ENCODE measurements around the gene RNF182. TPM values are rescaled to one million over a fixed set of nuclear protein-coding genes. Genes with fewer than 3 reads are reported as not detected.
"Not testable (repeated sequence)": the region's sequence is repeated elsewhere in the genome, so short reads cannot be mapped to it uniquely, and the experiment has no call there.

Gene RNF182
- total RNA-seq, 2 donors from 2014 or later = 3.2 TPM; not detected in 1

DNA sequence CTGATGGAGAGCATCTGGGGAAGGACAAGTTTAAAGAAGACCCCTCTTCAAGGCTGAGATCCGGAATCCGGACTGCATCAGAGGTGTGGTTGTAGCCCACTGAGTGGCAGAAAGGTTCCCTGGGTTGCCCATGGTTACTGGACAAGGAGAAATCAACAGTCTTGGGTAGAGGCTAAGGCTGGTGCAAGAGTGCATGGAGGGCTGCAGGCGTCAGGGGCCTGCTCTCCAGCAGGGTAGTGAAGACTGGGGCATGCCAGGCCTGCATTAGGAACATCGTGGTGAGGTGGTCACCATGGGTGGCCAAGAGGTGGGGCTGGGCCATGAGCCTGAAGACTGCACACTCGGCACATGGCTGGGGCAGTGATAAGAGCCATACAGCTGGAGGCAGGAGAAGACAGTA, 91.2 kb downstream of the RNF182 start:
- Histone ChIP-seq H3K4me3 (no peak overlapping the region), H3K4me1 (replicated peaks) (no peaks in the 10 kb centered on the region), H3K27ac (no peak overlapping the region), H3K9me3 (no peaks in the 10 kb centered on the region), H3K36me3 (no peaks in the 10 kb centered on the region), H3K27me3 (replicated peaks; ENCODE audit: insufficient read depth) (no peaks in the 10 kb centered on the region)
- TF ChIP-seq, protein P1, sequence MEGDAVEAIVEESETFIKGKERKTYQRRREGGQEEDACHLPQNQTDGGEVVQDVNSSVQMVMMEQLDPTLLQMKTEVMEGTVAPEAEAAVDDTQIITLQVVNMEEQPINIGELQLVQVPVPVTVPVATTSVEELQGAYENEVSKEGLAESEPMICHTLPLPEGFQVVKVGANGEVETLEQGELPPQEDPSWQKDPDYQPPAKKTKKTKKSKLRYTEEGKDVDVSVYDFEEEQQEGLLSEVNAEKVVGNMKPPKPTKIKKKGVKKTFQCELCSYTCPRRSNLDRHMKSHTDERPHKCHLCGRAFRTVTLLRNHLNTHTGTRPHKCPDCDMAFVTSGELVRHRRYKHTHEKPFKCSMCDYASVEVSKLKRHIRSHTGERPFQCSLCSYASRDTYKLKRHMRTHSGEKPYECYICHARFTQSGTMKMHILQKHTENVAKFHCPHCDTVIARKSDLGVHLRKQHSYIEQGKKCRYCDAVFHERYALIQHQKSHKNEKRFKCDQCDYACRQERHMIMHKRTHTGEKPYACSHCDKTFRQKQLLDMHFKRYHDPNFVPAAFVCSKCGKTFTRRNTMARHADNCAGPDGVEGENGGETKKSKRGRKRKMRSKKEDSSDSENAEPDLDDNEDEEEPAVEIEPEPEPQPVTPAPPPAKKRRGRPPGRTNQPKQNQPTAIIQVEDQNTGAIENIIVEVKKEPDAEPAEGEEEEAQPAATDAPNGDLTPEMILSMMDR (IDR thresholded peaks at IDR 0.05) = no peak
- no peak for TF ChIP-seq POLR2AphosphoS5 (IDR thresholded peaks at IDR 0.05)
- no peak for TF ChIP-seq POLR2A (IDR thresholded peaks at IDR 0.05)
- DNase-seq (ENCODE audit: low spot score) = no peak
- 88% methylated on average over 5 of the region's 5 CpGs for WGBS
- intact Hi-C loops (cut with DNase I) = no loop called here

DNA sequence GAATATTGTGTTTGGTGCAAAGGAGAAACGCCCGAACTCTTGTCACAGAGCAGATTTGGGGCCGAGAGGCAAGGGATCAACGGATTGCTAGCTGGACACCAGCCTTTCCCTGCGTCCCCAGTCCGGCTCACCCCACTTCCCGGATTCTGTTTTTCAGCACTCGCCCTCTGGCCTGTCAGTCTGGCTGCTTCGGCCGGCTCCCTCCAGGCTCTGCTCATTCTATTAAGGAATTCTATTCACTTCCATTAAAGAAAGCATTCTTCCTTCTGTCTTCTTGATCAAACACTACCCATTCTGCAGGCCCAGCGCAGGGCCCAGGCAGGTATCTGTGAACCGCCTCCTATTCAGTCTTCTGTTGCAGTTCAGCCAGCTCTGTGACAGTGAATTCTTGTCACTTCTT, 91.7 kb downstream of the RNF182 start:
- Histone ChIP-seq H3K4me3 (no peak overlapping the region), H3K36me3 (no peaks in the 10 kb centered on the region), H3K4me1 (replicated peaks) (no peaks in the 10 kb centered on the region), H3K9me3 (no peaks in the 10 kb centered on the region), H3K27me3 (replicated peaks; ENCODE audit: insufficient read depth) (no peaks in the 10 kb centered on the region), H3K27ac (no peak overlapping the region)
- TF ChIP-seq POLR2AphosphoS5 (IDR thresholded peaks at IDR 0.05) = no peak
- TF ChIP-seq, protein P1 (IDR thresholded peaks at IDR 0.05) = no peak
- TF ChIP-seq POLR2A (IDR thresholded peaks at IDR 0.05) = no peak
- DNase-seq (ENCODE audit: low spot score) = no peak
- intact Hi-C loops (cut with DNase I) = no loop called here
- WGBS = 86% methylated on average over 12 of the region's 12 CpGs

DNA sequence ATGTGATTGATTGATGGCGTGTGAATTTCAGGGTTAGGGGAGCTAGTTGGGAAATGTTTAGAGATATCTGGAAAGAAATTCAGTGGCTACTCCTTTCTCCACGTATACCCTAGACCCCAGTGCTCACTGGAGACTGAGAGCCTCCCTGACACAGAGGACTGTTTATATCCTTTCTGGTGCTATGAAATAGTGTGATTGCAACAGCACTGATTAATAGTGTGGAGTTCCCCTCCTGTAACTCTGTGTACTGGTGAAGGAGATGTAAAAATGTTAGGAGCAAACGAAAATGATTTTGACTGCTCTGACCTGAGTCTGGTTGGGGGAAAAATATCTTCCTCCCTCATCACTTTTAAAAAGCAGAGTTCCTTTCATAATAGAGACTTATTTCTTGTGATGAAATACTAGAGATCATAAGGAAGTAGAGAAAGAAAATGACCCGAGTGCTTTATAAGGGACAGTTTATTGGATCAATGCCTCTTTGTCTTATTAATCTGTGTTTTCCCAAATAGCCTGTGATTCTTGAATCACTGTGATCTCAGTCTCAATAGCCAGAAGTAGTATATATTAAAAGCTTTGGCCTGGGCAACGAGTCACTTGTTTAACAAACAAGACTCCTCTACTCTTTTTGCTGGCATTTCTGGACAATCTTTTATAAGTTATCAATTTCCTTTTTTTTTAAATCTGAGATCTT, 92.3 kb downstream of the RNF182 start:
- H3K4me3 ChIP-seq = no peak overlapping the region
- 40% methylated on average over 5 of the region's 5 CpGs for WGBS
- no peaks in the 10 kb centered on the region for H3K27me3 ChIP-seq (replicated peaks; ENCODE audit: insufficient read depth)
- no peak for DNase-seq (ENCODE audit: low spot score)
- no peaks in the 10 kb centered on the region for H3K36me3 ChIP-seq
- no peaks in the 10 kb centered on the region for H3K4me1 ChIP-seq (replicated peaks)
- H3K9me3 ChIP-seq = no peaks in the 10 kb centered on the region
- no peak overlapping the region for H3K27ac ChIP-seq
- intact Hi-C loops (cut with DNase I) = no loop called here
- TF ChIP-seq POLR2A (IDR thresholded peaks at IDR 0.05) (no peak), POLR2AphosphoS5 (IDR thresholded peaks at IDR 0.05) (no peak)
- TF ChIP-seq, protein P1 (IDR thresholded peaks at IDR 0.05) = no peak

DNA sequence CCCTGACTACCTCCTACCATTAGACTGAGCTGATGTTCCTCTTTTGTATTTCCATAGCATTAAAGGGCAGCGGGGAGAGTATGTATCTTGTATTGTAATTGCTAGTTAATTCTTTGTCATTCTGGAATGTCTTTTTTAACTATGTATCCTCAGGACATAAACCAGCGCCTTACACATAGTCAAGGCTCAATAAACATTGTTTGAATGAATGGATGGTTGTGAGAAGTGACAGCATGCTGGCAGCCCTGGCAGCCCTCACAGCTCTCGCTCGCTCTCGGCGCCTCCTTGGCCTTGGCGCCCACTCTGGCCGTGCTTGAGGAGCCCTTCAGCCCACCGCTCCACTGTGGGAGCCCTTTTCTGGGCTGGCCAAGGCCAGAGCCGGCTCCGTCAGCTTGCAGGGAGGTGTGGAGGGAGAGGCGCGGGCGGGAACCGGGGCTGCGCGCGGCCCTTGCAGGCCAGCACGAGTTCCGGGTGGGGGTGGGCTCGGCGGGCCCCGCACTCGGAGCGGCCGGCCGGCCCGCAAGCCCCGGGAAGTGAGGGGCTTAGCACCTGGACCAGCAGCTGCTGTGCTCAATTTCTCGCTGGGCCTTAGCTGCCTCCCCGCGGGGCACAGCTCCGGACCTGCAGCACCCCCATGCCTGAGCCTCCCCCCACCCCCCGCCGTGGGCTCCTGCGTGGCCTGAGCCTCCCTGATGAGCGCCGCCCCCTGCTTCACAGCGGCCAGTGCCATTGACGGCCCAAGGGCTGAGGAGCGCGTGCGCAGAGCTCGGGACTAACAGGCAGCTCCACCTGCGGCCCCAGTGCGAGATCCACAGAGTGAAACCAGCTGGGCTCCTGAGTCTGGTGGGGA, 93.1 kb downstream of the RNF182 start:
- no peak for DNase-seq (ENCODE audit: low spot score)
- Histone ChIP-seq H3K27ac (no peak overlapping the region), H3K9me3 (no peaks in the 10 kb centered on the region), H3K36me3 (no peaks in the 10 kb centered on the region), H3K4me1 (replicated peaks) (no peaks in the 10 kb centered on the region), H3K4me3 (no peak overlapping the region), H3K27me3 (replicated peaks; ENCODE audit: insufficient read depth) (no peaks in the 10 kb centered on the region)
- intact Hi-C loops (cut with DNase I) = no loop called here
- TF ChIP-seq POLR2AphosphoS5 (IDR thresholded peaks at IDR 0.05) = no peak
- TF ChIP-seq POLR2A (IDR thresholded peaks at IDR 0.05) = no peak
- TF ChIP-seq, protein P1 (IDR thresholded peaks at IDR 0.05) = no peak
- 85% methylated on average over 34 of the region's 46 CpGs for WGBS

DNA sequence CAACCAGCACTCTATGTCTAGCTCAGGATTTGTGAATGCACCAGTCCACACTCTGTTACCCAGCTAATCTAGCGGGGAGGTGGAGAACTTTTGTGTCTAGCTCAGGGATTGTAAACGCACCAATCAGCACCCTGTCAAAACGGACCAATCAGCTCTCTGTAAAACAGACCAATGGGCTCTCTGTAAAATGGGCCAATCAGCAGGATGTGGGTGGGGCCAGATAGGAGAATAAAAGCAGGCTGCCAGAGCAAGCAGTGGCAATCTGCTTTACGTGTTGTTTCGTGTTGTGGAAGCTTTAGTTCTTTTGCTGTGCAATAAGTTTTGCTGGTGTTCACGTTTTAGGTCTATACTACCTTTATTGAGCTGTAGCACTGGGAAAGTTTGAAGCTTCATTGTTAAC, 93.8 kb downstream of the RNF182 start:
- intact Hi-C loops (cut with DNase I); H3K27me3 ChIP-seq (replicated peaks; ENCODE audit: insufficient read depth); H3K27ac ChIP-seq; H3K4me3 ChIP-seq; H3K9me3 ChIP-seq; H3K4me1 ChIP-seq (replicated peaks); DNase-seq (ENCODE audit: low spot score); H3K36me3 ChIP-seq: not testable (repeated sequence)
- 99% methylated on average over 6 of the region's 6 CpGs for WGBS

Data from prostate gland (tissue), 2 donors.